Left lung (tissue), 14 donors: ENCODE results near the gene TRUB2. TPM values are rescaled to one million over a fixed set of nuclear protein-coding genes. Genes with fewer than 3 reads are reported as not detected.

ENCODE experiments used
- ATAC-seq: fragments of 200-7000 bp; cut with Tn5 transposase; one replicate; pipeline ENCODE4 v1.9.1; 2020; ENCODE audit warnings: moderate library complexity
- DNase-seq, 4 donors: peaks; one replicate each; pipeline ENCODE4 v3.0.0-alpha.2; 2013 to 2020
- H3K27ac ChIP-seq, 2 donors: fragments of 200-600 bp; sonication (generic) in 1 of 2; one replicate each; pipeline versions ENCODE4 v1.5.0 to v1.8.0; 2020 to 2021
- H3K27me3 ChIP-seq, 2 donors: fragments of 200-600 bp; sonication (generic) in 1 of 2; one replicate each; pipeline versions ENCODE4 v1.5.0 to v1.8.0; 2020 to 2021
- H3K36me3 ChIP-seq, 2 donors: fragments of 200-600 bp; sonication (generic) in 1 of 2; one replicate each; pipeline versions ENCODE4 v1.5.0 to v1.8.0; 2020 to 2021
- H3K4me1 ChIP-seq, 2 donors: fragments of 200-600 bp; one replicate each; pipeline ENCODE4 v1.8.0; 2021
- H3K4me3 ChIP-seq, 2 donors: fragments of 200-600 bp; sonication (generic) in 1 of 2; one replicate each; pipeline versions ENCODE4 v1.5.0 to v1.8.0; 2020 to 2021; ENCODE audit warnings: mild to moderate bottlenecking in 1 of 2
- H3K9me3 ChIP-seq, 2 donors: fragments of 200-600 bp; sonication (generic) in 1 of 2; one replicate each; pipeline versions ENCODE4 v1.5.0 to v1.8.0; 2020 to 2021
- intact Hi-C, 2 donors: fragments of 100-400 bp; cut with DNase I; formaldehyde crosslinking; loops; one replicate each; pipeline versions ENCODE4 v1.11.2 to v1.14.2; 2022
- long read RNA-seq, 12 donors: library from polyadenylated mRNA in 2 of 12; unstranded in 2 of 12; transcript quantifications; one replicate each; pipeline ENCODE4 v2.0.0 and lab custom pipeline, GENCODE V29; 2019 to 2026
- polyA plus RNA-seq, 6 donors: library from polyadenylated mRNA; unstranded; fragments of 120-200 nt; gene quantifications; one replicate each; pipeline ENCODE4 v1.2.1, GENCODE V29; 2013; ENCODE audit not compliant: insufficient read length in 6 of 6
- total RNA-seq, 2 donors: library from RNA; stranded (reverse); fragmentation: NEBNext Ultra II Directional; extraction: Animal tissue kit (Norgen Biotek cat#: 25700); gene quantifications; one replicate each; pipeline ENCODE4 v1.2.1, GENCODE V29; 2021
- TF ChIP-seq, protein P1 (sequence below), 2 donors: fragments of 200-600 bp; sonication (generic) in 1 of 2; IDR thresholded peaks; one replicate each; pipeline versions ENCODE4 v1.5.0 to v1.8.0; 2021; ENCODE audit warnings: antibody characterized with exemption in 2 of 2
- donor health status: DM: no; HTN: yes; CAD: no.
- donor health status: DM: no; HTN: no; CAD: no.

The TRUB2 gene, protein sequence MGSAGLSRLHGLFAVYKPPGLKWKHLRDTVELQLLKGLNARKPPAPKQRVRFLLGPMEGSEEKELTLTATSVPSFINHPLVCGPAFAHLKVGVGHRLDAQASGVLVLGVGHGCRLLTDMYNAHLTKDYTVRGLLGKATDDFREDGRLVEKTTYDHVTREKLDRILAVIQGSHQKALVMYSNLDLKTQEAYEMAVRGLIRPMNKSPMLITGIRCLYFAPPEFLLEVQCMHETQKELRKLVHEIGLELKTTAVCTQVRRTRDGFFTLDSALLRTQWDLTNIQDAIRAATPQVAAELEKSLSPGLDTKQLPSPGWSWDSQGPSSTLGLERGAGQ
- total RNA-seq: 10 to 100 TPM; 23.0 to 23.7 TPM
- 10 to 100 TPM; 31.8 to 34.6 (median 32.7) TPM for polyA plus RNA-seq
- long read RNA-seq, donor 1, full-length matches to known transcripts: 23 of 23 reads
- long read RNA-seq, donor 1, partial matches to known transcripts: 0 of 23 reads
- long read RNA-seq, donor 1, other reads (novel, unspliced or antisense): 0 of 23 reads
- long read RNA-seq, donor 2, full-length matches to known transcripts: 16 of 16 reads
- long read RNA-seq, donor 2, partial matches to known transcripts: 0 of 16 reads
- long read RNA-seq, donor 2, other reads (novel, unspliced or antisense): 0 of 16 reads
- long read RNA-seq, donor 3, full-length matches to known transcripts: 14 of 14 reads
- long read RNA-seq, donor 3, partial matches to known transcripts: 0 of 14 reads
- long read RNA-seq, donor 3, other reads (novel, unspliced or antisense): 0 of 14 reads
- long read RNA-seq, donor 4, full-length matches to known transcripts: 35 of 39 reads
- long read RNA-seq, donor 4, partial matches to known transcripts: 1 of 39 reads
- long read RNA-seq, donor 4, other reads (novel, unspliced or antisense): 3 of 39 reads
- long read RNA-seq, donor 5, full-length matches to known transcripts: 19 of 195 reads
- long read RNA-seq, donor 5, partial matches to known transcripts: 176 of 195 reads
- long read RNA-seq, donor 5, other reads (novel, unspliced or antisense): 0 of 195 reads
- long read RNA-seq, donor 6, full-length matches to known transcripts: 15 of 15 reads
- long read RNA-seq, donor 6, partial matches to known transcripts: 0 of 15 reads
- long read RNA-seq, donor 6, other reads (novel, unspliced or antisense): 0 of 15 reads
- long read RNA-seq, donor 7, full-length matches to known transcripts: 16 of 16 reads
- long read RNA-seq, donor 7, partial matches to known transcripts: 0 of 16 reads
- long read RNA-seq, donor 7, other reads (novel, unspliced or antisense): 0 of 16 reads
- long read RNA-seq, donor 8, full-length matches to known transcripts: 11 of 11 reads
- long read RNA-seq, donor 8, partial matches to known transcripts: 0 of 11 reads
- long read RNA-seq, donor 8, other reads (novel, unspliced or antisense): 0 of 11 reads
- long read RNA-seq, donor 9: 0 reads
- long read RNA-seq, donor 10, full-length matches to known transcripts: 65 of 70 reads
- long read RNA-seq, donor 10, partial matches to known transcripts: 2 of 70 reads
- long read RNA-seq, donor 10, other reads (novel, unspliced or antisense): 3 of 70 reads
- long read RNA-seq, donor 11, full-length matches to known transcripts: 18 of 18 reads
- long read RNA-seq, donor 11, partial matches to known transcripts: 0 of 18 reads
- long read RNA-seq, donor 11, other reads (novel, unspliced or antisense): 0 of 18 reads
- long read RNA-seq, donor 12, full-length matches to known transcripts: 10 of 134 reads
- long read RNA-seq, donor 12, partial matches to known transcripts: 84 of 134 reads
- long read RNA-seq, donor 12, other reads (novel, unspliced or antisense): 40 of 134 reads

DNA sequence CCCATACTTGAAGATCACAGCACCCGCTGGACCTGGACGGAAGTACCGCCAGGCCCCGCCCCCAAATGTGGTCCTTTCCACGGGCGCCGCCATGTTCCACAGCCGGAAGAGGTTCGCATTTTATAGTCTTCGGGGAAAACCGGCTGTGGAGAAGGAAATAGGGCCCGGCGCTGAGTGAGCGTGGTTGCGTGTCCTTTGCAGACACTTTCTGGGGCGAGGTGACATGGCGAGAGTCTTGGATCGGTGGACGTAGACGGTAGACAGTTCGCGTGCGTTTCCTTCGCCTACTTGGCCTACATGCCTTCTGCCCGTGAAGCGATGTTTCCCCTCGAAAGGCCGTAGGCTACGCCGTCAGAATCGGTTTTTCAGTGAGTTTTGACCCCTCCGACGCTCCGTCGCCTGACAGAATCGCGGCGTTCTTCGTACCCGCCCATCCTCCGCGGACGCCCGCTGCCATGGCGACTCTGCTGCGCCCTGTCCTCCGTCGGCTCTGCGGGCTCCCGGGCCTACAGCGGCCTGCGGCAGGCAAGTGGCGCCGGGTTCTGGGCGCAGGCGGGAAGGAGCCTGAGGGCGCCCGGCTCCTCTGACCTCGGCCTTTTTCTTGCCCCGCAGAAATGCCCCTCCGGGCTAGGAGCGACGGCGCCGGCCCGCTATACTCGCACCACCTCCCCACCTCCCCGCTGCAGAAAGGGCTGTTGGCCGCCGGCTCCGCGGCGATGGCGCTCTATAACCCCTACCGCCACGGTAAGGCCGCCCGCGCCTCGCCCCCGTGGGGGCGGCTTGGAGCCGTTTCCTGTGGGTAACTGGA, at the start of gene TRUB2, which contains the start of gene COQ4:
TRUB2 (minus strand) TSS at position 44 of the 808 bp plus-strand sequence; CDS start at position 5, 39 bp downstream.
COQ4 (plus strand) TSS at position 436 of the 808 bp plus-strand sequence; CDS start at position 456, 20 bp downstream.
- Histone ChIP-seq H3K9me3 (no peaks in the 10 kb centered on the region), H3K27ac (peak within 1 kb of the TSS; percentile 90 to 95), H3K27me3 (no peaks in the 10 kb centered on the region), H3K4me3 (peak within 1 kb of the TSS; percentile 98 to 100), H3K4me1 (peaks cover 18 to 30% of the 10 kb centered on the region in 2 donors), H3K36me3 (peaks cover 0 to 49% of the 10 kb centered on the region in 2 donors)
- ATAC-seq (peak; percentile 98), DNase-seq (peak; percentile 93 to 98 (median 96))
- TF ChIP-seq, protein P1, sequence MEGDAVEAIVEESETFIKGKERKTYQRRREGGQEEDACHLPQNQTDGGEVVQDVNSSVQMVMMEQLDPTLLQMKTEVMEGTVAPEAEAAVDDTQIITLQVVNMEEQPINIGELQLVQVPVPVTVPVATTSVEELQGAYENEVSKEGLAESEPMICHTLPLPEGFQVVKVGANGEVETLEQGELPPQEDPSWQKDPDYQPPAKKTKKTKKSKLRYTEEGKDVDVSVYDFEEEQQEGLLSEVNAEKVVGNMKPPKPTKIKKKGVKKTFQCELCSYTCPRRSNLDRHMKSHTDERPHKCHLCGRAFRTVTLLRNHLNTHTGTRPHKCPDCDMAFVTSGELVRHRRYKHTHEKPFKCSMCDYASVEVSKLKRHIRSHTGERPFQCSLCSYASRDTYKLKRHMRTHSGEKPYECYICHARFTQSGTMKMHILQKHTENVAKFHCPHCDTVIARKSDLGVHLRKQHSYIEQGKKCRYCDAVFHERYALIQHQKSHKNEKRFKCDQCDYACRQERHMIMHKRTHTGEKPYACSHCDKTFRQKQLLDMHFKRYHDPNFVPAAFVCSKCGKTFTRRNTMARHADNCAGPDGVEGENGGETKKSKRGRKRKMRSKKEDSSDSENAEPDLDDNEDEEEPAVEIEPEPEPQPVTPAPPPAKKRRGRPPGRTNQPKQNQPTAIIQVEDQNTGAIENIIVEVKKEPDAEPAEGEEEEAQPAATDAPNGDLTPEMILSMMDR (IDR thresholded peaks at IDR 0.05): no peak
- intact Hi-C loops: no loop called here

DNA sequence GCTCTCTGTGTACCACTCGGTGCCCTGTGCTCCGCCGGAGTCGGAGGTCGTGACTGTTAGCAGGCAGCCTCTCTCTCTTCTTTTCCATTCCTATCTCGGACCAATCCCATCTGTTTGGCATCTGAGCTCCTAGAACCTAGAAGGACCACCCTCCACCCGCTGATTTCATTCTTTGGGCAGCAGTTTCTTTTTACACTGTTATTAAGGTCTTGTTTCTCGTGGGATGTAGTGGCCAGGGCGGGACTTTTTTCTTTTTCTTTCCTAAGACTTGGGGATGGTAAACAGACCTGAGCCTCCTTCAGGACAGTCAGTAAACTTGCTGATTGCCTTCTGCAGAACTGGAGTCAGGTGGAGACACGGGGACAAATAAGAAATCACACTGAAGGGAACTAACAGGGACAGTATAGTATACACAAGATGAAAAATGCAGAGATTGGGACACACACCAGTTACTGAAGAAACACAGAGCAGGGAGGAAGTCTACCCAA, 49.4 kb upstream of the TRUB2 start:
- Histone ChIP-seq H3K4me1 (peaks cover 18 to 29% of the 10 kb centered on the region in 2 donors), H3K27ac (peak overlapping the region; percentile 89 to 91), H3K9me3 (no peaks in the 10 kb centered on the region), H3K27me3 (no peaks in the 10 kb centered on the region), H3K36me3 (peaks cover 0 to 10% of the 10 kb centered on the region in 2 donors), H3K4me3 (peak overlapping the region; percentile 83 to 92)
- ATAC-seq: no peak
- no peak for DNase-seq
- intact Hi-C loops: no loop called here
- TF ChIP-seq, protein P1 (IDR thresholded peaks at IDR 0.05): no peak

DNA sequence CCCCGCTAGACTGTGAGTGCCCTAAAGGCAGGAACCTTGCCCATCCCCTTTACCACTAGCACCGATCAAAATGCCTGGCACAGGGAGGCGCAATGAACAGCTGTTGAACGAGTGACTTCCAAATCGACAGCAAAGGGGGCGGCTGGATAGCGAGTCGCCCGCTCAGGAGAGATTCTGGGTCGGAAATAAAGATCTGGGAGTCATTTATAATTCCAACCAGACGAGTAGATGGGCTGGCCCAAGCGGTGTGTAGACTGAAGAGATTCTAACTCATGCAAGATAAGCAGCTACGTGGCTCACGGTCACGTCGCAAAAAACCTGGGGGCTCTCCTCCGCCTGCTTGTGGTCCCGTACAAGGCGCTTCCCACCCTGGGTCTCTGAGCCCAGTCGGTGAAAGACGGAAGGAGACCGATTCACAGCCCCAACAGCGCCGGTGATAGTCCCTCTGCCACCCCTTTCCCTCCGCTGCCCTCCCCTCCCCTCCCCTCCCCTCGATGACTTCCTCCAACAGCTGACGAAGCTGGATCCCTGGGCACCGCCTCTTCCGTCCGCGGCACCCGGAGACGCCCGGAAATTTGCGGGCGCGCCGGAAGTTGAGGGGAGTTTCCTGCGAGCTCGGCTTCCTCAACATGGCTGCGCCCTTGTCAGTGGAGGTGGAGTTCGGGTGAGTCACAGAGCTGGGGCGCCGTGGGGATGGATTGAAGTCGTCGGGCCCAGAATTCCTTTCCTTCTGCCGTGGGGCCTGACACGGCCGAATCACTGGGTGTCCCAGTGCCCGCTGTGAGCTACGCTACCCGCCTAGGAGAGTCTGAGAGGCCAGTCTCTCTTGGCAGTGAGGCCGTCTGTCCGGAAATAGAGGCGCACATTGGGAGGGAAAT, 48.7 kb upstream of the TRUB2 start, which contains the start of gene URM1:
URM1 (plus strand) TSS at position 623 of the 878 bp plus-strand sequence; CDS start at position 630, 7 bp downstream.
- peaks cover 18 to 29% of the 10 kb centered on the region in 2 donors for H3K4me1 ChIP-seq
- no peaks in the 10 kb centered on the region for H3K27me3 ChIP-seq
- ATAC-seq (peak; percentile 98), DNase-seq (peak; percentile 96 to 99 (median 97))
- intact Hi-C loops: no loop called here
- TF ChIP-seq, protein P1 (IDR thresholded peaks at IDR 0.05): no peak
- H3K36me3 ChIP-seq: peaks cover 0 to 10% of the 10 kb centered on the region in 2 donors
- H3K9me3 ChIP-seq: no peaks in the 10 kb centered on the region
- peak within 1 kb of the TSS; percentile 83 to 92 for H3K4me3 ChIP-seq
- H3K27ac ChIP-seq: peak within 1 kb of the TSS; percentile 89 to 91
